LNCaP clone FGC (cell line): ENCODE results near the gene TRNP1.

Experiments used
- DNase-seq: peaks from one replicate; pipeline ENCODE4 v3.0.0-alpha.2; 2011; ENCODE audit warnings: low read depth
- H3K4me3 ChIP-seq: 2 replicates; pipeline ENCODE4 v1.5.1; 2011; ENCODE audit warnings: mild to moderate bottlenecking, low read depth, low read length, control low read depth
- CTCF ChIP-seq: IDR thresholded peaks from 2 replicates; pipeline ENCODE4 v1.5.1; 2012; ENCODE audit warnings: mild to moderate bottlenecking; ENCODE audit not compliant: control insufficient read depth, insufficient read depth; ENCODE audit errors: extremely low read depth

The TRNP1 gene

GRCh38 chr1:26959722-26960624 is 33.5 kb upstream of the TRNP1 start, which contains the start of gene KDF1:
TSS of gene KDF1 (minus strand) at chr1:26960468. CDS start at chr1:26952380, 8,088 bp downstream.
- peak within 1 kb of the TSS; percentile 97 for H3K4me3 ChIP-seq
- DNase-seq: peak; percentile 72
- no peak for TF ChIP-seq CTCF

DNA sequence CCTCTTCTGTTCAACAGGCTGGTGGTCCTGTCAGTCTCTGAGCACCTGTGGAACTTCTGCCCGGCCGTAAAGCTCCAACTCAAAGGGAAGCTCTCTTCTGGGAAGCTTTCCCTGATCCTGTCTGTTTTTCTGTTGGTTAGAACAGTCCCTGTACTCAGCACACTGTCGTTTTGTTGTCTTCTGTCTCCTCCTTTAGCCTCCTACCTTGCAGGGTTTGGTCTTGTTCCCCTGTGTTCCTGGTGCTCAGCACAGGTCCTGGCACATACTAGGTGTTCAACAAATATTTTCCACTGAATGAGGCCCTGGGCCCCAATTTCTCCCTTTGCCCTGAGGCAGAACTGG is 32.9 kb upstream of the TRNP1 start:
- no peak for TF ChIP-seq CTCF
- peak overlapping the region; percentile 97 for H3K4me3 ChIP-seq
- no peak for DNase-seq

- H3K4me3 ChIP-seq: no peak overlapping the region
- no peak for DNase-seq
- TF ChIP-seq CTCF: no peak
Measured at GRCh38 chr1:26961826-26962225, 31.7 kb upstream of the TRNP1 start.

- DNase-seq: no peak
- no peak overlapping the region for H3K4me3 ChIP-seq
- no peak for TF ChIP-seq CTCF
Measured at GRCh38 chr1:26965213-26965612, 28.3 kb upstream of the TRNP1 start.

DNA sequence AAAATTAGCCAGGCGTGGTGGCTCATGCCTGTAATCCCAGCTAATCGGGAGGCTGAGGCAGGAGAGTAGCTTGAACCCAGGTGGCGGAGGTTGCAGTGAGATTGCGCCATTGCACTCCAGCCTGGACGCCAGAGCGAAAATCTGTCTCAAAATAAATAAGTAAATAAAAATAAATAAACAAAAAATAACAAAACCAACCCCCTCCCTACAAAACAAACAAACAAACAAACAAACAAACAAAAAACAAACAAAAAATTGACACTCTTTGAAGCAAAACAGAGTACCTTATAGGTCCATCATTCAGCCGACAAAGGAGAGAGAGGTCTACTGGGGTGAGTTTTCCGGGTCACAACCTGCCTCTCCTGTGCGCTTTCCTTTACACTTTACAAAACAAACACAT is 27.9 kb upstream of the TRNP1 start:
- H3K4me3 ChIP-seq: no peak overlapping the region
- no peak for DNase-seq
- no peak for TF ChIP-seq CTCF

DNA sequence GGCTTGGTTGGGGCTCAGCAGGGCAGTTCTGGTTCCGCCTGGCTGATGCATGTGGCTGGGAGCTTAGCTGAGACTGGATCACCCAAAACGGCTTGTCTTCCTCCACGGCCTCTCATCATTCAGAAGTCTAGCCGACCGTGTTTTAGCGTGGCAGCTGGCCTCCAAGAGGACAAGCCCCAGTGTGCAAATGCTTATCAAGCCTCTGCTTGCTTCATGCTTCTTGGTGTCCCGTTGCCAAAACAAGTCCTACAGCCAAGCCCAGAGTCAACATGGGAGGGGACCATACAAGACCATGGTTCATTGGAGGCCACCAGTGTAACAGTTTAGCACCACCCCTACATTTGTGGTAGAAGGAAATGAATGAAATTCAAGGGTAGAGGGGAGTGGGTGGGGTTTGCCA is 22.7 kb upstream of the TRNP1 start:
- H3K4me3 ChIP-seq: no peak overlapping the region
- no peak for TF ChIP-seq CTCF
- no peak for DNase-seq

GRCh38 chr1:26971590-26971989 is 21.9 kb upstream of the TRNP1 start:
- no peak overlapping the region for H3K4me3 ChIP-seq
- no peak for TF ChIP-seq CTCF
- no peak for DNase-seq
